Measurements from ENCODE around the gene SFXN5. TPM values are rescaled to one million over a fixed set of nuclear protein-coding genes. Genes with fewer than 3 reads are reported as not detected.

SFXN5 gene
- polyA plus RNA-seq, 1 donor from 2014 or later: 5.8 TPM

GRCh38 chr2:72961853-72962468 is 109.6 kb downstream of the SFXN5 start:
- H3F3A ChIP-seq (ENCODE audit: insufficient read depth, low read length, poor library complexity, severe bottlenecking): no peaks in the 10 kb centered on the region
- H3K9me3 ChIP-seq (ENCODE audit: low read length): no peaks in the 10 kb centered on the region
- H3K79me2 ChIP-seq (replicated peaks; ENCODE audit: insufficient read depth, low read length): no peaks in the 10 kb centered on the region
- H2AFZ ChIP-seq (ENCODE audit: low read depth, low read length): no peak overlapping the region
- H3K9ac ChIP-seq (ENCODE audit: low read length): no peak overlapping the region
- TF ChIP-seq REST (IDR thresholded peaks at IDR 0.05; ENCODE audit: borderline replicate concordance): no peak
- H3K27ac ChIP-seq (ENCODE audit: low read length): no peak overlapping the region
- H3K36me3 ChIP-seq (ENCODE audit: insufficient read depth, low read length): no peaks in the 10 kb centered on the region
- no peaks in the 10 kb centered on the region for H4K20me1 ChIP-seq (ENCODE audit: insufficient read depth)
- H3K27me3 ChIP-seq (ENCODE audit: insufficient read depth, low read depth, low read length): no peaks in the 10 kb centered on the region
- no peak overlapping the region for H3K4me2 ChIP-seq (ENCODE audit: low read length)
- no peak overlapping the region for H3K4me3 ChIP-seq (ENCODE audit: low read length)
- no peaks in the 10 kb centered on the region for H3K9me2 ChIP-seq (ENCODE audit: insufficient read depth, low read length)

- Histone ChIP-seq H3K27me3 (ENCODE audit: insufficient read depth, low read depth, low read length) (no peaks in the 10 kb centered on the region), H3K9ac (ENCODE audit: low read length) (no peak overlapping the region), H3K27ac (ENCODE audit: low read length) (no peak overlapping the region), H3K4me2 (ENCODE audit: low read length) (no peak overlapping the region), H3K9me2 (ENCODE audit: insufficient read depth, low read length) (no peaks in the 10 kb centered on the region), H3K36me3 (ENCODE audit: insufficient read depth, low read length) (no peaks in the 10 kb centered on the region), H3K79me2 (replicated peaks; ENCODE audit: insufficient read depth, low read length) (no peaks in the 10 kb centered on the region), H3K9me3 (ENCODE audit: low read length) (no peaks in the 10 kb centered on the region), H3F3A (ENCODE audit: insufficient read depth, low read length, poor library complexity, severe bottlenecking) (no peaks in the 10 kb centered on the region), H2AFZ (ENCODE audit: low read depth, low read length) (no peak overlapping the region), H4K20me1 (ENCODE audit: insufficient read depth) (no peaks in the 10 kb centered on the region), H3K4me3 (ENCODE audit: low read length) (no peak overlapping the region)
- TF ChIP-seq CTCF (IDR thresholded peaks at IDR 0.05; ENCODE audit: poor library complexity, severe bottlenecking) (no peak), EZH2 (IDR thresholded peaks at IDR 0.05; ENCODE audit: borderline replicate concordance, insufficient read depth, low read length, poor library complexity, severe bottlenecking) (no peak), POLR2AphosphoS5 (IDR thresholded peaks at IDR 0.05) (no peak), REST (IDR thresholded peaks at IDR 0.05; ENCODE audit: borderline replicate concordance) (no peak)
Measured at GRCh38 chr2:72961036-72961720, 110.3 kb downstream of the SFXN5 start.

Measured in neural cell (in vitro differentiated cells).